GM18511 (cell line): Measurements from ENCODE around the gene AFAP1.

Experiments used
- ATAC-seq: cut with Tn5 transposase; IDR thresholded peaks from one replicate; pipeline ENCODE4 v1.9.1; 2021; ENCODE audit warnings: mild to moderate bottlenecking, moderate library complexity; ENCODE audit not compliant: unreplicated experiment

The AFAP1 gene

DNA sequence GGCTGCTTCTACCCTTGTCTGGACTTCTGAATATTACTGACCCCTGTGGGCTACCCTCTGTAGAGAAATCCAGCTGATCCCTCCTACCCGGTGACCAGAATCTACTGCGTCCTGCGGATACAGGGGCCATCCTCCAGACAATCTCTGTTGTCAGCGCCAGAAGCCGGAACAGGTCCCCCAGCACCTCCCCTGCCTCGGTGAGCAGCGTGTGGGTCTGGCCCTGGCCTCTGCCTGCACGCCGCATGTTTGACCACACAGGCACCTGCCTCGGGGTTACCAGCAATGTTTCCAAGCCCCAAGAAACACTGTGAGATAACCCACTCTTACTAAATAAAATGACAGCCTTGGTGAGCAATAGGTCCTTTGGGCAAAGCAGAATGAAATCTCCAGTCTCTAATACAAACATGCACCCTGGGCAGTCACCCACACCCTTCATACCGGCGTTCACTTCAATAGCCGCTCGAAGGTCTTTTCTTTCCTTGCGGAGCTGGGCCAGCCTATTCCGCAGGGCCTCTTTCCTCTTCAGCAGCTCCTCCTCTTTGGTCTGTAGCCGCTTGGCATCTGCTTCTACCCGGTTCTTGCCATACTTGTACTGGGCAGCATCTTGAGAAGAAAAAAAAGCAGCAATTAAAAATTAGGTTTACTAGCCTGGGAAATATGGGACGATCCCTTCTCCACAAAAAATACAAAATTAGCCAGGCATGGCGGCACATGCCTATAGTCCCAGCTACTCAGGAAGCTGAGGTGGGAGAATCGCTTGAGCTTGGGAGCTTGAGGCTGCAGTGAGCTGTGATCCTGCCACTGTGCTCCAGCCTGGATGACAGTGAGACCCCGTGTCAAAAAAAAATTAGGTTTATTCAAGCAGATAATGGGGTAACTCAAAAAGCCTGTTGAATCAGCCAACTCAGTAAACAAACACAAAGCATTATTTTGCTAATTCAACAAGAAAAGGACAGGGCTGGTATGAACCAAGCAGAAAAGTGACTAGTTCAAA, 165.1 kb downstream of the AFAP1 start:
- no peak for ATAC-seq

- ATAC-seq: no peak
These were observed 166.1 kb downstream of the AFAP1 start for GRCh38 chr4:7773401-7774180.

GRCh38 chr4:7772711-7773385, 166.8 kb downstream of the AFAP1 start:
- ATAC-seq: no peak

DNA sequence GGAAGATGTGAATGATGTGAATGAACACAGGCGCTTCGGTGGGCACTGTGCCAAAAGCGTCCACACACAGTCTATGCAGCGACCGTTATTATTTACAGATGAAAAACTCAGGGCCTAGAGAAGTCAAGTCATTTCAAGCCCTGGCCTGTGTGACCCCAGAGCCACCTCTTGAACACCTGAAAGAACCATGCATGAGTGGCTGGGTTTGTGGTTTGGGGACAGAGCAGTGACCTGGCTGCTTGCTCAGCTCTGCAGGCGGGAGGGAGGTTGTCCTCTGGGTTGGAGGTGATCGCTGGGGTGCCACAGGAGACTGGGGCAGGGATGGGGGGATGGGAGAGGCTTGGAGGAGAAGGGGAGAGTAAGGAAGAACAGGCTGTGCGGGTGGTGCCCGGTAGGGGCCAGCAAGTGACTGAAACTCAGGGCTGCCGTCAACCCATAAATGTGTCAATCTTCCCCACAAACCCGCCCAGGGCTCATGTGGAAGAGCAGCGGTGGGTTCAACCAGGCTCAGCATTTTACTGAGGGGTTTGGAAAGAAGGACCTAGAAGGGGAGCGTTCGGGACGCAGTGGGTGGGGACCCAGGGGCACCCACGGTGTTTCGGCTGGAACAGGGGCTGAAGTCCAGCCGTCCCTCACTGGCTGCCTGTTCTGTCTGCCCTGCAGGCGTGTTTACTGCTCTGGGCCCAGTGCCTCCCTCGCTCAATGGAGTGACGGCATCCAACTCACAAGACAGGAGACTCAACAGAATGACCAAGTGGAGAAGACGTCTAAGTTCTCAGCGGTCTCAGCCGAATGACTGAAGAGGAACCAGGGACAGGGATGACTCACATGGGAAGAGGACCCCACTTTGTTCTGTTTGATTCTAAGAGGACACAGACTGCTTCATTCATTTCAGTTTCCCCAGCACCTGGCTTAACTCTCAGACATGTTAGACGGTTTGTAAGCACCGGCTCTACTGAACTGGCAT, 167.8 kb downstream of the AFAP1 start:
- peak; percentile 98 for ATAC-seq

GRCh38 chr4:7771056-7771455, 168.6 kb downstream of the AFAP1 start:
- ATAC-seq: peak; percentile 36

- ATAC-seq: no peak
These were observed 169.2 kb downstream of the AFAP1 start for GRCh38 chr4:7770224-7771050.

- ATAC-seq: no peak
These were observed 170.1 kb downstream of the AFAP1 start for GRCh38 chr4:7769396-7770223.

- ATAC-seq: no peak
These were observed 170.9 kb downstream of the AFAP1 start for GRCh38 chr4:7768736-7769135.

DNA sequence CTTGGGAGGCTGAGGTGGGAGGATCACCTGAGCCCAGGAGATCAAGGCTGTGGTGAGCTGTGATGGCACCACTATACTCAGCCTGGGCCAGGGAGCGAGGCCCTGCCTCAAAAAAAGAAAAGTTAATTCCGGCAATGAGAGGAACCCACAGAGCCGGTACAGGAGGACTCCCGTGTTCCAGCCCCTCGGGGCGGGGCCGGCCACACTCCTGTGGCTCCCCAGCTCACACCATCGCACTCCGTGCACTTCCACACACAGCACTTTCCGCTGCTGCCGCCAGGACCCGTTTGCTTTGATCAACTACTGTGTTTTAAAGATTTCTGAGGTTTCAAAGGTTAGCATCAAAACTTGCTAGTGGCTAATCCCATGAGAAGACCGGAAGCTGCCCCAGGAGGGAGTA, 171.7 kb downstream of the AFAP1 start:
- ATAC-seq: no peak

DNA sequence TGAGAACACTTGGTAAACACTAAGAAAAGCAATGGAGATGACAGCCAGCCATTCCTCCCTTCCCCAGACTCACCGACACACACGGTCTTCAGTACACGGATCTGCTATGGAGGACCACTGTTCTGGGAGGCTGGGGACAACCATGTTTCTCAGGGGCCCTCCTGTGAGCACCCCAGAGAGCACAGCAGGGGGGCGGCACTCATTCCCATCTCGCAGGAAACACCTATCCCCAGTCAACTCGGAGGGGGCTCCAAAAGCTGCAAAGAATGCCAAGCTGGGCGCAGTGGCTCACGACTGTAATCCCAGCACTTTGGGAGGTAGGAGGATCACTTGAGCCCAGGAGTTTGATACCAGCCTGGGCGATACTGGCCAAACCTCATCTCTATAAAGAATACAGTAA, 172.1 kb downstream of the AFAP1 start:
- ATAC-seq: no peak

DNA sequence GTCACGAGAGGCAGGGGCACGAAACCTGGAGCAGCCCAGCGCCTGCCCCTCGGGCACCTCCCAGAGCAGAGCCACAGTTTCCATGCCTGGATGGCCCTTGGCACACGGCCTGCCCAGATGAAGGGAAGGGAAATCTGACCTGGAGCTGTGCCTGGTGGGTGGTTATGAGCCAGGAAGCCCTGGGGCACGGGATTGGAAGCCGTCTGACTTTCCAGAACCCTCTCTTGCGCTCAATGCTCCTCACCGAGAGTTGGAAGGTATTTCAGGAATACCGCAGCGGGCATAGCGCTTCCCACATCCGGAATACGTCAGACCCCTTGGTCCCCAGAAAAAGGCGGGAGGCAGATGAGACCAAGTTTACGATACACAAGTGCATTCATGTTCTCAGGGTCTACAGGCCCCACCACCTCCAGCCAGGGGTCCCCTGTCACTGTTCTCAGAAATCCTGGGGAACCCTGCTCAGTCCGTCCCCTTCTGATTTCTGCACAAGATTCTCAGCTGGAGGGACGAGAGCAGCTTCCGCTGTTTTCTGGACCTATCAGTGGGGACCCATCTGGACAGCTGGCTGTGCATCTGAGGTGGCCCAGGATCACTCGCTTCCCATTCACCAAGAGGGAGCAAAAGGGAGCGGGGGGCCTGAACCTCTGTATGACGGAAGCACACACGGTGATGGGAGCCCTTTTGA, 172.9 kb downstream of the AFAP1 start:
- ATAC-seq: no peak

DNA sequence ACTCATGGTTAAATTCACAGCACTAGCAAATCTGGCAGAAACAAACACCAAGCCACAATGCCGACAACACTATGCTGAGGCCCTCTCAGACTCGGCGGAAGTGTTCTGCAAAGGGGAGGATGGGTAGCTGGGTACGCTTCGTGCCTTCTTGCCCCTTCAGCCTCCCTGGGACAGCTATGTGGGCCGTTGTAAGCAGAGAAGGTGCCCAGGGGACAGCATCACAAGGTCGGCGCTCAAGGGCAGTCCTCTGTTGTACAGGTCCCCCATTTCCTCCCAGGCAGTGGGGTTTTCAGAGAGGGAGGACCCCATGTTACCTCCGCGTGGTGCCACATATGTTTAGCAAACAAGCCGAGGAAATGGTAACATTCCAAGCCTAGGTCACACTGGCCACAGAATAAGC, 173.6 kb downstream of the AFAP1 start:
- no peak for ATAC-seq

DNA sequence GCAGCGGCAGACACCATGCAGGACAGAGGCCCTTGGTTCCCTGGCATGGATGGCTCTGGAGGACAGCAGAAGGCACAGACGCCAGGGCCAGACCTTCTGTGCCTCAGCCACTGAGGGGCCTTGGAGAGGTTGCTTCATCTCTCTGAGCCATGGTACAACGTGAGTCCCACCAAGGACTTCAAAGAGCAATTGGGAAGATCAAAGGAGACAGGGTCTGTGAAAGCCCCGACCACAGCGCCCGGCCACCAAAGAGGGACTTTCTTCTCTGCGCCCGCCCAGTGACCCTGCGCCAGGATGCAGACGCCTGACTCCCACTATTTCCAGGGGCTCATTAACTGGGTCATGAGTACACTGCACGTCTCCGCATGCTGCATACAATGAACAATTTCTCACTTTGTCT, 174.0 kb downstream of the AFAP1 start:
- ATAC-seq: no peak

DNA sequence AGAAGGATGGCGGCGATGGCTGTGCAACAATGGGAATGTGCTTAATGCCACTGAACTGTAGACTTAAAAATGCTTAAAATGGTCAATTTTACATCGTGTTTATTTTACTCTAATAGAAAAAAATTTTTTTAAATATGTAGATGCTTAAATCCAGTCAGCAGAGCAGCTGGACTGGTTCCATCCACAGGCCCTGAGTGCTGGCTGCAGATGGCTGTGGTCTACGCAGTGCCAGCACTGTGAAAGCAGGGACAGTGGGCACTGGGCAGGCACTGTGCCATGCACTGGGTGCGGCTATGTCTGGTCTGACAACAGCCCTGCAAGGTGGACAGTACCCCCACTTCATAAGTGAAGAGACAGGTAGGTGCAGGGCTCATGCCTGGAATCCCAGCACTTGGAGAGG, 175.2 kb downstream of the AFAP1 start:
- no peak for ATAC-seq

GRCh38 chr4:7763788-7764187, 175.9 kb downstream of the AFAP1 start:
- no peak for ATAC-seq

DNA sequence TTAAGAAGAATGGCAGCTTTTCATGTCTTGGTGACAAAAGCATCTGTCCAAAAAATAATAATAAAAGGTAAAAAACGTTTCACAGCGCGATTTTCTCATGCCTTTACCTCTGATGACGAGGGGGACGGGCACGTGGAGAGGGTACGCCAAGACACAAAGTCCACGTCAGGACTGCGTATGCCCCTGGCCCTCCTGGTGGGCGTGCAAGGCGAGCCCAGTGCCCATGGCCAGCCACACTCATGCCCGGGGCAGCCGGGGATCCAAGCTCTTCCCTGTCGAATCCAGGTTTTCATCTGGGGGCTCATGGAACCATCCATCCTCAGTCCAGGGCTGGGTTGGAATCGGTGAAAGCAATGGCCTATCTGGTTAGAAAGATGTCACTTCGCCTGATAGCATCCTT, 176.6 kb downstream of the AFAP1 start:
- no peak for ATAC-seq

DNA sequence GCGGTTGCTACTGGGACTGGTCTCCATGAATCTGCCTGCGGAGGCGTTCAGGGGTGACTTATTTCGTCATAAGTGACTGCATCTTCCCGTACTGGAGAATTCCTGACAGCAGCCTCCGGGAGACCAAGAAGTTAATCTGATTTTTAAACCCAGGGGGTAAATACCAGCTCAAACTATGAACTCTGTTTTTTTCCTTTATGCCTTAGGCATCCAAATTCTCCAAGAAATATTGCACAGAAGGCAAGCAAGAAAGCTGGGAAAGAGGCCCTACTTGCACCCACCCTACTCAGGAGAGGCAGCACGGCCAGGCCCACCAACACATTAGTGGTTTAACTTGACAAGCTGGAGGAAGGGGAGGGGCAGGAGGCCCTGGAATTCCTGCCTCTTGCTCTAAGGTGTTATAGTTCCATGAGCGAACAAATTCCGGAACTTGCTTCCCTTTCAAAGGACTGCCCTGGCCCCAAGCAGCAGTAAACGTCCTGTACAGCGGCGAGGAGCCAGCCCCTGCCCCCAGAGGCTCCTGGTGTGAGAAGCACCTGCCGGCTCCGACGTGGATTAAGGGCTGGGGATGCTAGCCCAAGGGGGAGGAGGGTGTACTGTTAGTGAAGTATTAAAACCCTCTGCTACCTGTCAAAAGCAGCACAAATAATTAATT, 177.2 kb downstream of the AFAP1 start:
- ATAC-seq: no peak
